K562 (cell line): ENCODE data around the gene PPARD. TPM values are rescaled to one million over a fixed set of nuclear protein-coding genes. Genes with fewer than 3 reads are reported as not detected.
A peak's percentile ranks its signal among the peaks of the same experiment; 100 is the strongest.

Experiments
- L3MBTL2 ChIP-seq: fragments of 450-650 bp; IDR thresholded peaks from 2 replicates; pipeline ENCODE4 v1.6.1; 2016; ENCODE audit warnings: mild to moderate bottlenecking, moderate library complexity
- LCOR ChIP-seq: sonication (generic); formaldehyde crosslinking; IDR thresholded peaks from 2 replicates; pipeline ENCODE4 v1.8.0; 2022; ENCODE audit warnings: mild to moderate bottlenecking, missing genetic modification reagents
- MYC ChIP-seq, 2 experiments: fragments of 250-450 bp in 1 of 2; sonication (Bioruptor Pico) in 1 of 2; IDR thresholded peaks; 2 replicates each; pipeline versions ENCODE4 v1.5.1 to v1.6.1; 2012 to 2021; ENCODE audit warnings: low read depth in 2 of 2, borderline replicate concordance in 1 of 2, improper control_type of control experiment in 1 of 2, low read length in 1 of 2, mild to moderate bottlenecking in 1 of 2, moderate library complexity in 1 of 2
- NFE2 ChIP-seq: IDR thresholded peaks from 2 replicates; pipeline ENCODE4 v1.6.1; 2014; ENCODE audit warnings: antibody characterized with exemption, low read depth
- NONO ChIP-seq, 2 experiments: fragments of 200-400 bp in 1 of 2; fragments of 450-650 bp in 1 of 2; formaldehyde crosslinking in 1 of 2; IDR thresholded peaks; 2 replicates each; pipeline ENCODE4 v1.6.1; 2017; ENCODE audit warnings: low read depth in 2 of 2, mild to moderate bottlenecking in 2 of 2, moderate library complexity in 2 of 2, low read length in 1 of 2
- PHF8 ChIP-seq: fragments of 200-600 bp; sonication (generic); IDR thresholded peaks from 2 replicates; pipeline ENCODE4 v1.6.1; 2012; ENCODE audit warnings: mixed run types, mild to moderate bottlenecking, inconsistent platforms, low read length, moderate library complexity, borderline replicate concordance
- POU5F1 ChIP-seq: fragments of 150-350 bp; IDR thresholded peaks from 2 replicates; pipeline ENCODE4 v1.6.1; 2014; ENCODE audit warnings: borderline replicate concordance, low read length, low read depth, mild to moderate bottlenecking; ENCODE audit not compliant: partially characterized antibody
- TFAM ChIP-seq: fragments of 250-450 bp; sonication (Bioruptor Pico); conservative IDR thresholded peaks from 2 replicates; pipeline ENCODE4 v1.5.0; 2021; ENCODE audit warnings: mild to moderate bottlenecking, moderate library complexity
- ZC3H4 ChIP-seq: sonication (generic); formaldehyde crosslinking; IDR thresholded peaks from 2 replicates; pipeline ENCODE4 v1.9.0; 2021; ENCODE audit warnings: missing genetic modification reagents, borderline replicate concordance
- ZEB2 ChIP-seq: fragments of 450-650 bp; IDR thresholded peaks from 2 replicates; pipeline ENCODE4 v1.6.1; 2016
- ZZZ3 ChIP-seq: fragments of 450-650 bp; IDR thresholded peaks from 2 replicates; pipeline ENCODE4 v1.6.1; 2016; ENCODE audit warnings: antibody characterized with exemption, mild to moderate bottlenecking, moderate library complexity
- polyA plus RNA-seq, 8 experiments: library from polyadenylated mRNA; depleted of rRNA in 4 of 8; stranded (reverse) in 5 of 8; unstranded in 3 of 8; fragments of >200 nt; fragmentation: Nextera tagmentation in 2 of 8; fragmentation: Illumina TruSeq in 1 of 8; extraction: Ambion mirVana in 2 of 8; extraction: Trizol in 1 of 8; gene quantifications; 2 replicates each; pipeline versions ENCODE4 v1.2.1 to v1.2.3, GENCODE V29; 2011 to 2014; ENCODE audit warnings: inconsistent platforms in 1 of 8, missing spikeins in 1 of 8
- total RNA-seq, 7 experiments: library from RNA; depleted of rRNA in 6 of 7; stranded (reverse); fragments of >200 nt in 6 of 7; fragmentation: Illumina TruSeq in 2 of 7; extraction: Trizol in 2 of 7; gene quantifications; 2 replicates each; pipeline versions ENCODE4 v1.2.1 to v1.2.3, GENCODE V29; 2011 to 2021; ENCODE audit warnings: low replicate concordance in 1 of 7
- TF ChIP-seq, protein P1 (sequence below): fragments of 250-450 bp; sonication (Bioruptor Pico); IDR thresholded peaks from 2 replicates; pipeline ENCODE4 v1.8.0; 2022; ENCODE audit warnings: inconsistent platforms
- TF ChIP-seq, protein P2 (sequence below): IDR thresholded peaks from 2 replicates; pipeline ENCODE4 v1.6.1; 2012; ENCODE audit warnings: low read depth, low read length, improper control_type of control experiment, borderline replicate concordance
- TF ChIP-seq, protein P3 (sequence below): fragments of 450-650 bp; formaldehyde crosslinking; IDR thresholded peaks from 2 replicates; pipeline ENCODE4 v1.4.0; 2020; ENCODE audit warnings: mild to moderate bottlenecking, moderate library complexity
- TF ChIP-seq, protein P4 (sequence below): fragments of 450-650 bp; formaldehyde crosslinking; IDR thresholded peaks from 2 replicates; pipeline ENCODE4 v1.4.0; 2022; ENCODE audit warnings: mild to moderate bottlenecking, moderate library complexity
- TF ChIP-seq, protein P5 (sequence below): fragments of 200-800 bp; sonication (Bioruptor generic); IDR thresholded peaks from 2 replicates; pipeline ENCODE4 v1.6.1; 2016; ENCODE audit warnings: missing genetic modification characterization, missing compliant biosample characterization

Gene PPARD
- total and polyA plus RNA-seq, 9 of the 15 experiments (the other 6 are each of a cell fraction or from before 2014, with no cell fraction given), result 0.14 to 13.2 (median 3.8) TPM

DNA sequence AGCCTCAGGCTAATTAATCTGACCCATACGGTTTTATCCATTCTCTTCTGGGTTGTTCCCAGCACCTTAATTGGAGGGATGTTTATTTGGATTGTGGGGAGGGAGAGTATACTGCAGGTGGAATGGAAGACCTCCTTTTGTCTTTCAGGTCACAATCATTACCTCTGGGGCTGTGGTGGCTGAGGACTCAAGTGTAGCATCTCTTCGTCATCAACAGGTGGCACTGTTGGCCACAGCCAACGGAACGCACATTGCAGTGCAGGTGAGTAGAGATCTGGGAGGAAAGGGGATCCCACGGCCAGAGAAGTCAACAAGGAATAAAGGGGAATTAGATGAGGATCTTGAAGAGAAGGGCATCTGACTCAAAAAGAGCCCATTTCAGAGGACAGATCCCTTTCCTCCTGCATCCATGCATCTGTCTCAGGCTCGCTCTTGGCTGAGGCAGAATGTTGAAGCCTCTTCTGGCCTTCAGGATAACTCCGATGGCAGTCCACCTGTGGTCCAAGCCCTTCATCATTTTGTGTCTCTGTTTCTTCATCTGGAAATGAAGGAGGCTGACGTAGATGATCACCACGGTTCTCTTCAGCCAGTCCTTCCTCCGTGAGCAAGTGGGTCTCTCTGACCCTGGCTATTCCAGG is 47.9 kb upstream of the PPARD start (continued):
- TF ChIP-seq, protein P1, sequence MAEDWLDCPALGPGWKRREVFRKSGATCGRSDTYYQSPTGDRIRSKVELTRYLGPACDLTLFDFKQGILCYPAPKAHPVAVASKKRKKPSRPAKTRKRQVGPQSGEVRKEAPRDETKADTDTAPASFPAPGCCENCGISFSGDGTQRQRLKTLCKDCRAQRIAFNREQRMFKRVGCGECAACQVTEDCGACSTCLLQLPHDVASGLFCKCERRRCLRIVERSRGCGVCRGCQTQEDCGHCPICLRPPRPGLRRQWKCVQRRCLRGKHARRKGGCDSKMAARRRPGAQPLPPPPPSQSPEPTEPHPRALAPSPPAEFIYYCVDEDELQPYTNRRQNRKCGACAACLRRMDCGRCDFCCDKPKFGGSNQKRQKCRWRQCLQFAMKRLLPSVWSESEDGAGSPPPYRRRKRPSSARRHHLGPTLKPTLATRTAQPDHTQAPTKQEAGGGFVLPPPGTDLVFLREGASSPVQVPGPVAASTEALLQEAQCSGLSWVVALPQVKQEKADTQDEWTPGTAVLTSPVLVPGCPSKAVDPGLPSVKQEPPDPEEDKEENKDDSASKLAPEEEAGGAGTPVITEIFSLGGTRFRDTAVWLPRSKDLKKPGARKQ, result no peak
- TF ChIP-seq ZC3H4 (CRISPR knock-in tag), result no peak
- no peak for TF ChIP-seq ZZZ3
- TF ChIP-seq MYC (IDR thresholded peaks at IDR 0.05; ENCODE audit: low read depth, low read length), result peak; percentile 21; the same call in 1 of the 2 replicates
- TF ChIP-seq MYC (CRISPR knock-in tag; IDR thresholded peaks at IDR 0.05; ENCODE audit: borderline replicate concordance, low read depth), result no peak
- no peak for TF ChIP-seq LCOR (CRISPR knock-in tag)
- TF ChIP-seq, protein P2, sequence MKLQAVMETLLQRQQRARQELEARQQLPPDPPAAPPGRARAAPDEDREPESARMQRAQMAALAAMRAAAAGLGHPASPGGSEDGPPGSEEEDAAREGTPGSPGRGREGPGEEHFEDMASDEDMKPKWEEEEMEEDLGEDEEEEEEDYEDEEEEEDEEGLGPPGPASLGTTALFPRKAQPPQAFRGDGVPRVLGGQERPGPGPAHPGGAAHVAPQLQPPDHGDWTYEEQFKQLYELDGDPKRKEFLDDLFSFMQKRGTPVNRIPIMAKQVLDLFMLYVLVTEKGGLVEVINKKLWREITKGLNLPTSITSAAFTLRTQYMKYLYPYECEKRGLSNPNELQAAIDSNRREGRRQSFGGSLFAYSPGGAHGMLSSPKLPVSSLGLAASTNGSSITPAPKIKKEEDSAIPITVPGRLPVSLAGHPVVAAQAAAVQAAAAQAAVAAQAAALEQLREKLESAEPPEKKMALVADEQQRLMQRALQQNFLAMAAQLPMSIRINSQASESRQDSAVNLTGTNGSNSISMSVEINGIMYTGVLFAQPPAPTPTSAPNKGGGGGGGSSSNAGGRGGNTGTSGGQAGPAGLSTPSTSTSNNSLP, result no peak
- no peak for TF ChIP-seq L3MBTL2
- TF ChIP-seq, protein P3, sequence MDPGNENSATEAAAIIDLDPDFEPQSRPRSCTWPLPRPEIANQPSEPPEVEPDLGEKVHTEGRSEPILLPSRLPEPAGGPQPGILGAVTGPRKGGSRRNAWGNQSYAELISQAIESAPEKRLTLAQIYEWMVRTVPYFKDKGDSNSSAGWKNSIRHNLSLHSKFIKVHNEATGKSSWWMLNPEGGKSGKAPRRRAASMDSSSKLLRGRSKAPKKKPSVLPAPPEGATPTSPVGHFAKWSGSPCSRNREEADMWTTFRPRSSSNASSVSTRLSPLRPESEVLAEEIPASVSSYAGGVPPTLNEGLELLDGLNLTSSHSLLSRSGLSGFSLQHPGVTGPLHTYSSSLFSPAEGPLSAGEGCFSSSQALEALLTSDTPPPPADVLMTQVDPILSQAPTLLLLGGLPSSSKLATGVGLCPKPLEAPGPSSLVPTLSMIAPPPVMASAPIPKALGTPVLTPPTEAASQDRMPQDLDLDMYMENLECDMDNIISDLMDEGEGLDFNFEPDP (CRISPR knock-in tag), result no peak
- no peak for TF ChIP-seq PHF8
- TF ChIP-seq NFE2, result no peak
- TF ChIP-seq, protein P4, sequence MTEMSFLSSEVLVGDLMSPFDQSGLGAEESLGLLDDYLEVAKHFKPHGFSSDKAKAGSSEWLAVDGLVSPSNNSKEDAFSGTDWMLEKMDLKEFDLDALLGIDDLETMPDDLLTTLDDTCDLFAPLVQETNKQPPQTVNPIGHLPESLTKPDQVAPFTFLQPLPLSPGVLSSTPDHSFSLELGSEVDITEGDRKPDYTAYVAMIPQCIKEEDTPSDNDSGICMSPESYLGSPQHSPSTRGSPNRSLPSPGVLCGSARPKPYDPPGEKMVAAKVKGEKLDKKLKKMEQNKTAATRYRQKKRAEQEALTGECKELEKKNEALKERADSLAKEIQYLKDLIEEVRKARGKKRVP (CRISPR knock-in tag), result no peak
- TF ChIP-seq, protein P5, sequence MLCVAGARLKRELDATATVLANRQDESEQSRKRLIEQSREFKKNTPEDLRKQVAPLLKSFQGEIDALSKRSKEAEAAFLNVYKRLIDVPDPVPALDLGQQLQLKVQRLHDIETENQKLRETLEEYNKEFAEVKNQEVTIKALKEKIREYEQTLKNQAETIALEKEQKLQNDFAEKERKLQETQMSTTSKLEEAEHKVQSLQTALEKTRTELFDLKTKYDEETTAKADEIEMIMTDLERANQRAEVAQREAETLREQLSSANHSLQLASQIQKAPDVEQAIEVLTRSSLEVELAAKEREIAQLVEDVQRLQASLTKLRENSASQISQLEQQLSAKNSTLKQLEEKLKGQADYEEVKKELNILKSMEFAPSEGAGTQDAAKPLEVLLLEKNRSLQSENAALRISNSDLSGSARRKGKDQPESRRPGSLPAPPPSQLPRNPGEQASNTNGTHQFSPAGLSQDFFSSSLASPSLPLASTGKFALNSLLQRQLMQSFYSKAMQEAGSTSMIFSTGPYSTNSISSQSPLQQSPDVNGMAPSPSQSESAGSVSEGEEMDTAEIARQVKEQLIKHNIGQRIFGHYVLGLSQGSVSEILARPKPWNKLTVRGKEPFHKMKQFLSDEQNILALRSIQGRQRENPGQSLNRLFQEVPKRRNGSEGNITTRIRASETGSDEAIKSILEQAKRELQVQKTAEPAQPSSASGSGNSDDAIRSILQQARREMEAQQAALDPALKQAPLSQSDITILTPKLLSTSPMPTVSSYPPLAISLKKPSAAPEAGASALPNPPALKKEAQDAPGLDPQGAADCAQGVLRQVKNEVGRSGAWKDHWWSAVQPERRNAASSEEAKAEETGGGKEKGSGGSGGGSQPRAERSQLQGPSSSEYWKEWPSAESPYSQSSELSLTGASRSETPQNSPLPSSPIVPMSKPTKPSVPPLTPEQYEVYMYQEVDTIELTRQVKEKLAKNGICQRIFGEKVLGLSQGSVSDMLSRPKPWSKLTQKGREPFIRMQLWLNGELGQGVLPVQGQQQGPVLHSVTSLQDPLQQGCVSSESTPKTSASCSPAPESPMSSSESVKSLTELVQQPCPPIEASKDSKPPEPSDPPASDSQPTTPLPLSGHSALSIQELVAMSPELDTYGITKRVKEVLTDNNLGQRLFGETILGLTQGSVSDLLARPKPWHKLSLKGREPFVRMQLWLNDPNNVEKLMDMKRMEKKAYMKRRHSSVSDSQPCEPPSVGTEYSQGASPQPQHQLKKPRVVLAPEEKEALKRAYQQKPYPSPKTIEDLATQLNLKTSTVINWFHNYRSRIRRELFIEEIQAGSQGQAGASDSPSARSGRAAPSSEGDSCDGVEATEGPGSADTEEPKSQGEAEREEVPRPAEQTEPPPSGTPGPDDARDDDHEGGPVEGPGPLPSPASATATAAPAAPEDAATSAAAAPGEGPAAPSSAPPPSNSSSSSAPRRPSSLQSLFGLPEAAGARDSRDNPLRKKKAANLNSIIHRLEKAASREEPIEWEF, result no peak
- TF ChIP-seq ZEB2, result peak; percentile 57; the same call in 1 of the 2 replicates
- no peak for TF ChIP-seq POU5F1
- TF ChIP-seq TFAM (CRISPR knock-in tag), result no peak
- TF ChIP-seq NONO (IDR thresholded peaks at IDR 0.05; ENCODE audit: low read depth in 2 of 2, low read length in 1 of 2), result no peak
